ENCODE data around the gene IRF1.
A peak's percentile ranks its signal among the peaks of the same experiment; 100 is the strongest.

The IRF1 gene

GRCh38 chr5:132473019-132473531, 17.5 kb downstream of the IRF1 start:
- H3K79me1 ChIP-seq (ENCODE audit: low read length), result no peaks in the 10 kb centered on the region
- no peak overlapping the region for H3K18ac ChIP-seq (ENCODE audit: low read length)
- H2AFZ ChIP-seq (ENCODE audit: insufficient read depth, low read length, poor library complexity), result no peak overlapping the region
- no peak overlapping the region for H3K14ac ChIP-seq (ENCODE audit: low read length)
- H3K79me2 ChIP-seq (ENCODE audit: control insufficient read depth, insufficient read depth, low read length, poor library complexity), result no peaks in the 10 kb centered on the region
- WGBS (ENCODE audit: extremely low coverage, insufficient coverage, insufficient read length), result no CpG with 5 or more reads among the region's 8 CpGs
- H3K27ac ChIP-seq (ENCODE audit: low read depth, low read length), result no peak overlapping the region
- H2BK5ac ChIP-seq (ENCODE audit: low read depth, low read length, poor library complexity), result no peak overlapping the region
- no peak overlapping the region for H2BK120ac ChIP-seq (ENCODE audit: insufficient read depth, low read length, poor library complexity)
- H2AK5ac ChIP-seq (ENCODE audit: low read length), result no peak overlapping the region
- H3K9me3 ChIP-seq (ENCODE audit: insufficient read depth, low read depth, low read length), result peaks cover 3% of the 10 kb centered on the region
- no peak overlapping the region for H4K91ac ChIP-seq (ENCODE audit: low read depth, low read length)
- H3K36me3 ChIP-seq (ENCODE audit: control insufficient read depth in 1 of 2, insufficient read depth in 2 of 2, low read length in 2 of 2), result no peaks in the 10 kb centered on the region
- no peak overlapping the region for H4K8ac ChIP-seq (ENCODE audit: low read depth, low read length)
- no peak overlapping the region for H4K12ac ChIP-seq (ENCODE audit: low read depth, low read length)
- H3K4me1 ChIP-seq (ENCODE audit: control insufficient read depth in 1 of 2, insufficient read depth in 2 of 2, low read length in 2 of 2), result peaks cover 17 to 23% of the 10 kb centered on the region in 2 experiments
- H3K27me3 ChIP-seq (ENCODE audit: insufficient read depth, low read length), result no peaks in the 10 kb centered on the region
- H3K4ac ChIP-seq (ENCODE audit: low read depth, low read length), result no peak overlapping the region
- H3K4me2 ChIP-seq (ENCODE audit: low read length), result no peak overlapping the region
- H3K23ac ChIP-seq (ENCODE audit: low read length), result no peak overlapping the region
- DNase-seq, result peak; percentile 6 to 54
- no peak overlapping the region for H3K9ac ChIP-seq (ENCODE audit: low read length)
- no peak overlapping the region for H2BK12ac ChIP-seq (ENCODE audit: low read length)
- no peak overlapping the region for H3K4me3 ChIP-seq (ENCODE audit: low read depth, low read length)

GRCh38 chr5:132472431-132472830, 18.1 kb downstream of the IRF1 start:
- peaks cover 3% of the 10 kb centered on the region for H3K9me3 ChIP-seq (ENCODE audit: insufficient read depth, low read depth, low read length)
- H3K4ac ChIP-seq (ENCODE audit: low read depth, low read length), result no peak overlapping the region
- no peak overlapping the region for H4K8ac ChIP-seq (ENCODE audit: low read depth, low read length)
- H2AK5ac ChIP-seq (ENCODE audit: low read length), result no peak overlapping the region
- H3K4me1 ChIP-seq (ENCODE audit: control insufficient read depth in 1 of 2, insufficient read depth in 2 of 2, low read length in 2 of 2), result peaks cover 21 to 22% of the 10 kb centered on the region in 2 experiments
- H2BK12ac ChIP-seq (ENCODE audit: low read length), result no peak overlapping the region
- H3K18ac ChIP-seq (ENCODE audit: low read length), result no peak overlapping the region
- no peaks in the 10 kb centered on the region for H3K36me3 ChIP-seq (ENCODE audit: control insufficient read depth in 1 of 2, insufficient read depth in 2 of 2, low read length in 2 of 2)
- H3K4me3 ChIP-seq (ENCODE audit: low read depth, low read length), result no peak overlapping the region
- no peak overlapping the region for H2AFZ ChIP-seq (ENCODE audit: insufficient read depth, low read length, poor library complexity)
- no peak overlapping the region for H3K4me2 ChIP-seq (ENCODE audit: low read length)
- H3K9ac ChIP-seq (ENCODE audit: low read length), result no peak overlapping the region
- H3K23ac ChIP-seq (ENCODE audit: low read length), result no peak overlapping the region
- DNase-seq, result peak; percentile 15 to 50
- H2BK120ac ChIP-seq (ENCODE audit: insufficient read depth, low read length, poor library complexity), result no peak overlapping the region
- no peak overlapping the region for H3K14ac ChIP-seq (ENCODE audit: low read length)
- H4K12ac ChIP-seq (ENCODE audit: low read depth, low read length), result no peak overlapping the region
- no CpG with 5 or more reads among the region's 8 CpGs for WGBS (ENCODE audit: extremely low coverage, insufficient coverage, insufficient read length)
- H2BK5ac ChIP-seq (ENCODE audit: low read depth, low read length, poor library complexity), result no peak overlapping the region
- H3K27me3 ChIP-seq (ENCODE audit: insufficient read depth, low read length), result no peaks in the 10 kb centered on the region
- no peaks in the 10 kb centered on the region for H3K79me2 ChIP-seq (ENCODE audit: control insufficient read depth, insufficient read depth, low read length, poor library complexity)
- H3K79me1 ChIP-seq (ENCODE audit: low read length), result no peaks in the 10 kb centered on the region
- no peak overlapping the region for H3K27ac ChIP-seq (ENCODE audit: low read depth, low read length)
- H4K91ac ChIP-seq (ENCODE audit: low read depth, low read length), result no peak overlapping the region

DNA sequence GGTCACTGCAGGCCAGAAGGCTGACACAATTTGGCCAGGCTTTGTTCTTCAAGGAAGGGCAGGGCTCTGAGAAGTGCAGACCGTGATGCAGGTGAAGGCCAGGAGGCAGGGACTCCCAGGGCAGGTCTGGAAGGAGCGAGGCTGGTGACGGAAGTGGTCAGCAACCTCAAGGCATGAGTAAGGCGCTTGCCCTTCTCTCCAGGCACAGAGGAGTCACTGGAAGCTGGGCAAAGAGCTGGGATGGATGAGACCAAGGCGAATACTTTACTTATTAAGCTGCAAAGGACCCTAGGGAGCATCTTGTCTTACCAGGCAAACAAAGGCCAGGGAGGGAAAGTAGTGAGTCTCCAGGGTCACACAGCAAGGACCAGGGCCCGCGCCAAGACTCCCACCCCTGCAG, 18.6 kb downstream of the IRF1 start:
- peak; percentile 64 to 68 for DNase-seq
- Histone ChIP-seq H2BK5ac (ENCODE audit: low read depth, low read length, poor library complexity) (no peak overlapping the region), H3K9me3 (ENCODE audit: insufficient read depth, low read depth, low read length) (peaks cover 3% of the 10 kb centered on the region), H2AFZ (ENCODE audit: insufficient read depth, low read length, poor library complexity) (no peak overlapping the region), H4K8ac (ENCODE audit: low read depth, low read length) (no peak overlapping the region), H3K27ac (ENCODE audit: low read depth, low read length) (no peak overlapping the region), H3K4me3 (ENCODE audit: low read depth, low read length) (no peak overlapping the region), H3K79me2 (ENCODE audit: control insufficient read depth, insufficient read depth, low read length, poor library complexity) (no peaks in the 10 kb centered on the region), H3K79me1 (ENCODE audit: low read length) (no peaks in the 10 kb centered on the region), H4K91ac (ENCODE audit: low read depth, low read length) (no peak overlapping the region), H2BK120ac (ENCODE audit: insufficient read depth, low read length, poor library complexity) (no peak overlapping the region), H3K9ac (ENCODE audit: low read length) (no peak overlapping the region), H3K18ac (ENCODE audit: low read length) (no peak overlapping the region), H2BK12ac (ENCODE audit: low read length) (no peak overlapping the region), H3K4ac (ENCODE audit: low read depth, low read length) (no peak overlapping the region), H3K4me2 (ENCODE audit: low read length) (no peak overlapping the region), H2AK5ac (ENCODE audit: low read length) (no peak overlapping the region), H4K12ac (ENCODE audit: low read depth, low read length) (no peak overlapping the region), H3K23ac (ENCODE audit: low read length) (no peak overlapping the region), H3K36me3 (ENCODE audit: control insufficient read depth in 1 of 2, insufficient read depth in 2 of 2, low read length in 2 of 2) (no peaks in the 10 kb centered on the region), H3K14ac (ENCODE audit: low read length) (no peak overlapping the region), H3K27me3 (ENCODE audit: insufficient read depth, low read length) (no peaks in the 10 kb centered on the region), H3K4me1 (ENCODE audit: control insufficient read depth in 1 of 2, insufficient read depth in 2 of 2, low read length in 2 of 2) (peaks cover 23 to 25% of the 10 kb centered on the region in 2 experiments)
- no CpG with 5 or more reads among the region's 7 CpGs for WGBS (ENCODE audit: extremely low coverage, insufficient coverage, insufficient read length)

GRCh38 chr5:132471151-132471907, 19.2 kb downstream of the IRF1 start:
- no peaks in the 10 kb centered on the region for H3K27me3 ChIP-seq (ENCODE audit: insufficient read depth, low read length)
- peaks cover 5% of the 10 kb centered on the region for H3K9me3 ChIP-seq (ENCODE audit: insufficient read depth, low read depth, low read length)
- H4K91ac ChIP-seq (ENCODE audit: low read depth, low read length), result no peak overlapping the region
- no CpG with 5 or more reads among the region's 2 CpGs for WGBS (ENCODE audit: extremely low coverage, insufficient coverage, insufficient read length)
- no peak overlapping the region for H4K12ac ChIP-seq (ENCODE audit: low read depth, low read length)
- H3K4me2 ChIP-seq (ENCODE audit: low read length), result no peak overlapping the region
- no peak overlapping the region for H2AFZ ChIP-seq (ENCODE audit: insufficient read depth, low read length, poor library complexity)
- H3K36me3 ChIP-seq (ENCODE audit: control insufficient read depth in 1 of 2, insufficient read depth in 2 of 2, low read length in 2 of 2), result no peaks in the 10 kb centered on the region
- H4K8ac ChIP-seq (ENCODE audit: low read depth, low read length), result no peak overlapping the region
- H3K4me3 ChIP-seq (ENCODE audit: low read depth, low read length), result no peak overlapping the region
- no peak overlapping the region for H2BK120ac ChIP-seq (ENCODE audit: insufficient read depth, low read length, poor library complexity)
- peaks cover 3% of the 10 kb centered on the region for H3K79me1 ChIP-seq (ENCODE audit: low read length)
- H3K4ac ChIP-seq (ENCODE audit: low read depth, low read length), result no peak overlapping the region
- no peak overlapping the region for H2BK12ac ChIP-seq (ENCODE audit: low read length)
- H3K4me1 ChIP-seq (ENCODE audit: control insufficient read depth in 1 of 2, insufficient read depth in 2 of 2, low read length in 2 of 2), result peaks cover 29 to 31% of the 10 kb centered on the region in 2 experiments
- no peak overlapping the region for H3K18ac ChIP-seq (ENCODE audit: low read length)
- no peaks in the 10 kb centered on the region for H3K79me2 ChIP-seq (ENCODE audit: control insufficient read depth, insufficient read depth, low read length, poor library complexity)
- no peak overlapping the region for H2BK5ac ChIP-seq (ENCODE audit: low read depth, low read length, poor library complexity)
- no peak overlapping the region for H2AK5ac ChIP-seq (ENCODE audit: low read length)
- H3K9ac ChIP-seq (ENCODE audit: low read length), result no peak overlapping the region
- no peak overlapping the region for H3K27ac ChIP-seq (ENCODE audit: low read depth, low read length)
- H3K14ac ChIP-seq (ENCODE audit: low read length), result no peak overlapping the region
- no peak overlapping the region for H3K23ac ChIP-seq (ENCODE audit: low read length)
- peak in 1 of 2 donors; percentile 38 for DNase-seq
